ENCODE results near the gene IGSF23. TPM values are rescaled to one million over a fixed set of nuclear protein-coding genes. Genes with fewer than 3 reads are reported as not detected.
"Not testable (repeated sequence)": the region's sequence is repeated elsewhere in the genome, so short reads cannot be mapped to it uniquely, and the experiment has no call there.

The IGSF23 gene
- total and polyA plus RNA-seq, 12 donors, result not detected

DNA sequence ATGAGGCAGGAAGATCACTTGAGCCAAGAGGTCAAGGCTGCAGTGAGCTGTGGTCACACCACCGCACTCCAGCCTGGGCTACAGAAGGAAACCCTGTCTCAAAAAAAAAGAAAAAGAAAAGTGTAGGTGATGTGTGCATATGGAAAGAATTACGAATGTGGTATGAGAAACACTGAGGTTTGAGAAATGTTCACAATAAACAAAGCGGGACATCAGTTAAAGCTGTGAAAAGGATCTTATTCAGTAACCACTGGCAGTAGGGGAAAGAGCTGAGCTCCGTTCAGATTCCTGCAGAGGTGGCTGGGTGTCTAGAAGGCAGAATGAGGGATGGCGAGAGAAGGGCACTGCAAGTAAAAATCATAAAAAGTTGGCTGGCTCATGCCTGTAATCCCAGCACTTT is 4.1 kb upstream of the IGSF23 start:
- Histone ChIP-seq H3K36me3 (replicated peaks in 1 of 2) (no peaks in the 10 kb centered on the region), H3K4me1 (replicated peaks in 1 of 2) (no peaks in the 10 kb centered on the region), H3K27ac (no peak overlapping the region), H3K9me3 (replicated peaks in 1 of 3) (no peaks in the 10 kb centered on the region), H3K27me3 (no peaks in the 10 kb centered on the region), H3K4me3 (no peak overlapping the region)
- intact Hi-C loops (cut with DNase I), result no loop called here
- WGBS, 4 donors, result 75 to 88% (median 81%) methylated on average over 5 of the region's 5 CpGs
- no peak for DNase-seq
- TF ChIP-seq POLR2A (IDR thresholded peaks at IDR 0.05), result no peak
- TF ChIP-seq, protein P1, sequence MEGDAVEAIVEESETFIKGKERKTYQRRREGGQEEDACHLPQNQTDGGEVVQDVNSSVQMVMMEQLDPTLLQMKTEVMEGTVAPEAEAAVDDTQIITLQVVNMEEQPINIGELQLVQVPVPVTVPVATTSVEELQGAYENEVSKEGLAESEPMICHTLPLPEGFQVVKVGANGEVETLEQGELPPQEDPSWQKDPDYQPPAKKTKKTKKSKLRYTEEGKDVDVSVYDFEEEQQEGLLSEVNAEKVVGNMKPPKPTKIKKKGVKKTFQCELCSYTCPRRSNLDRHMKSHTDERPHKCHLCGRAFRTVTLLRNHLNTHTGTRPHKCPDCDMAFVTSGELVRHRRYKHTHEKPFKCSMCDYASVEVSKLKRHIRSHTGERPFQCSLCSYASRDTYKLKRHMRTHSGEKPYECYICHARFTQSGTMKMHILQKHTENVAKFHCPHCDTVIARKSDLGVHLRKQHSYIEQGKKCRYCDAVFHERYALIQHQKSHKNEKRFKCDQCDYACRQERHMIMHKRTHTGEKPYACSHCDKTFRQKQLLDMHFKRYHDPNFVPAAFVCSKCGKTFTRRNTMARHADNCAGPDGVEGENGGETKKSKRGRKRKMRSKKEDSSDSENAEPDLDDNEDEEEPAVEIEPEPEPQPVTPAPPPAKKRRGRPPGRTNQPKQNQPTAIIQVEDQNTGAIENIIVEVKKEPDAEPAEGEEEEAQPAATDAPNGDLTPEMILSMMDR (IDR thresholded peaks at IDR 0.05), result no peak

DNA sequence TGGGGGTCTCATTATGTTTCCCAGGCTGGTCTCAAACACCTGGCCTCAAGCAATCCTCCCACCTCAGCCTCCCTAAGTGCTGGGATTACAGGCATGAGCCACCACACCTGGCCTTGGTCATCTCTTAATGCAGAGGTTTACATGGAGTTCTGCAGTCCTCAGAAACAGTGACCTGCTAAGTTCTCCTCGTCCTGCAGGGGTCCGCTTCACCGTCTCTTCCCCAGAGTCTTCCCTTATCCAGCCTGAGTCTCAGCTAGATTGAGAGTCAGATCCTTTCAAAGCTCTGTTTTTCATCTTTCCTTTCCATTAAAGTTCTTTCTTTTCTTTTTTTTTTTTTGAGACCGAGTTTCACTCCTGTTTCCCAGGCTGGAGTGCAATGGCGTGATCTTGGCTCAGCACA is 2.9 kb upstream of the IGSF23 start:
- H3K36me3 ChIP-seq (replicated peaks in 1 of 2); H3K4me1 ChIP-seq (replicated peaks in 1 of 2); DNase-seq; H3K27me3 ChIP-seq; intact Hi-C loops (cut with DNase I); H3K4me3 ChIP-seq; H3K27ac ChIP-seq; H3K9me3 ChIP-seq (replicated peaks in 1 of 3): not testable (repeated sequence)
- WGBS, 4 donors, result 29 to 84% (median 77%) methylated on average over 5 of the region's 5 CpGs

DNA sequence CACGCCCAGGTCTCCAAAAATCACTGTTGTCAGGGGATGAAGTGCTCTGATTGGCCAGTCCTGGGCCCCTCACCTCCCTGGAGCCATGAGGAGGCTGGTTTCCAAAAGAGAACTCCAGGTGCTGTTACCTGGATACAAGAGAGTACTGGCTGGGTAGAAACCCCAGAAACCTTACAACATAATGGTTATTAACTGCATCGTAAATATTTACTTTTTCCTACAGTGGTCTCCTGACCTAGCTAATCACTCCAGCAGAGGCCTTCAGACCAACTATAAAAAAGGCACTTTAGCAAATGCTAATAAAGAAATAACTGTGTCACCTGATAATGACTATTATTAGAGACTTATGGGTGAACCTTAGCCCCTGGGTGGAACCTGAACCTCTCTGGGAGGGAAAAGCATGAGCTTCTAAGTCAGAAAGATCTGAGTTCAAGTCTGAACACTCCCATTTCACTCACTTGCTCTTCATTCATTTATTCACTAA is 1.5 kb upstream of the IGSF23 start:
- no peak overlapping the region for H3K27ac ChIP-seq
- 86 to 99% (median 88%) methylated on average over 2 of the region's 2 CpGs for WGBS, 4 donors
- intact Hi-C loops (cut with DNase I), result no loop called here
- DNase-seq, result no peak
- no peak for TF ChIP-seq POLR2A (IDR thresholded peaks at IDR 0.05)
- TF ChIP-seq, protein P1 (IDR thresholded peaks at IDR 0.05), result no peak
- H3K36me3 ChIP-seq (replicated peaks in 1 of 2), result no peaks in the 10 kb centered on the region
- H3K9me3 ChIP-seq (replicated peaks in 1 of 3), result no peaks in the 10 kb centered on the region
- no peaks in the 10 kb centered on the region for H3K4me1 ChIP-seq (replicated peaks in 1 of 2)
- no peak overlapping the region for H3K4me3 ChIP-seq
- no peaks in the 10 kb centered on the region for H3K27me3 ChIP-seq

DNA sequence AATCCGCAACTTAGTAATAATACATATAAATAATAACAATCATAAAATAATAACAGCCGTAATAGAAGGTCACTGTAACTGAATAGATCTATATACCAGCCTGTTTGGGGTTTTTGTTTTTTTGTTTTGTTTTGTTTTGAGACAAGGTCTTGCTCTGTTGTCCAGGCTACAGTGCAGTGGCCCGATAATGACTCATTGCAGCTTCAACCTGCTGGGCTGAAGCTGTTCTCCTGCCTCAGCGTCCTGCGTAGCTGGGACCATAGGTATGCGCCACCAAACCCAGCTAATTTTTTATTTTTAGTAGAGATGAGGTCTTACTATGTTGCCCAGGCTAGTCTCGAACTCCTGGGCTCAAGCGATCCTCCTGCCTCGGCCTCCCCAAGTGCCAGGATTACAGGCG is 950 bp downstream of the IGSF23 start:
- Histone ChIP-seq H3K9me3 (replicated peaks in 1 of 3) (no peaks in the 10 kb centered on the region), H3K36me3 (replicated peaks in 1 of 2) (no peaks in the 10 kb centered on the region), H3K27ac (no peak overlapping the region), H3K4me3 (no peak overlapping the region), H3K27me3 (no peaks in the 10 kb centered on the region), H3K4me1 (replicated peaks in 1 of 2) (no peaks in the 10 kb centered on the region)
- intact Hi-C loops (cut with DNase I), result no loop called here
- WGBS, 4 donors, result 89 to 95% (median 92%) methylated on average over 10 of the region's 10 CpGs
- no peak for TF ChIP-seq POLR2A (IDR thresholded peaks at IDR 0.05)
- TF ChIP-seq, protein P1 (IDR thresholded peaks at IDR 0.05), result no peak
- DNase-seq, result no peak

GRCh38 chr19:44615863-44616247 is 2.5 kb downstream of the IGSF23 start:
- no peaks in the 10 kb centered on the region for H3K9me3 ChIP-seq (replicated peaks in 1 of 3)
- TF ChIP-seq POLR2A (IDR thresholded peaks at IDR 0.05), result no peak
- TF ChIP-seq, protein P1 (IDR thresholded peaks at IDR 0.05), result no peak
- H3K4me1 ChIP-seq (replicated peaks in 1 of 2), result no peaks in the 10 kb centered on the region
- no peak overlapping the region for H3K4me3 ChIP-seq
- 56 to 64% (median 58%) methylated on average over 5 of the region's 5 CpGs for WGBS, 4 donors
- DNase-seq, result no peak
- H3K27me3 ChIP-seq, result no peaks in the 10 kb centered on the region
- H3K36me3 ChIP-seq (replicated peaks in 1 of 2), result no peaks in the 10 kb centered on the region
- intact Hi-C loops (cut with DNase I), result no loop called here
- H3K27ac ChIP-seq, result no peak overlapping the region

Data from adrenal gland (tissue), 12 donors.